ENCODE data around the gene PTX4. TPM values are rescaled to one million over a fixed set of nuclear protein-coding genes. Genes with fewer than 3 reads are reported as not detected.
A peak's percentile ranks its signal among the peaks of the same experiment; 100 is the strongest.

PTX4 gene
- polyA plus RNA-seq, 4 donors = 0.04 to 0.07 TPM; not detected in 2

DNA sequence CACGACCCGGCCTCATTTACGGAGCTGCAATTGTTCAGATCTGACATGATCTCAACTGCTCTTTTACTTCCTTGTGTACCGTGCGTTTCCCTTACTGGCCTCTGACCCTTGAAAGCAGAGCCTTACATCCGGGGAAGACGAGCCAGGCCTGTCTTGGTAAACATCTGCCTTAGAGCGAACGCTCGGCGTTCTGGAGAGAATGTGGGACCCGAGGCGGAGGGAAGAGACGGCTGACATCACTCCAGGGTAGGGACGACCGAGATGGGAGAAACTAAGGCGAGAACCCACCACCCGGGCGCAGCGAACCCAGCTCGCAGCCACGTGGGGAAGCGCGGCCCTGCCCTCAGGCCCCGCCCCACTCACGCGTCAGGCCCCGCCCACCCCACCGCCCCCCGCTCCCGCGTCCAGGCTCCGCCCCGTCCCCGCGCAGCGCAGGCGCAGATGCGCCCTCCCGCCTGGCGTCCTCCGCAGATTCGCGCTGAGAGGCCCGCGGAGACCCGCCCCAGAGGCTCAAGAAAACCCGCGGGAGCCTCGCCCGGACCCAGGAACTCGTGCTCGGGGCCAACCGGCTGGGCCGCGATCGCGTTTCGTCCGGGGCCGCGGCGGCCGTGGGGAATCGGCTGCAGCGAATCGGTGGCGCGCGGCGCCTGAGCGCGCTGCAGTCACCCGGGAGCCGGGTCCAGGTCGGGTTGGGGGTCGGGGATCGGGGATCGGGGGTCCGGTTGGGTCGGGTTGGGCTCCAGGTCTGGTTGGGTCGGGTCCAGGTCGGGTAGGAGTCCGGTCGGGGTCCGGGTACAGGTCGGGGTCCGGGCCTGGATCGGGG is 4.4 kb upstream of the PTX4 start, which contains the start of gene TELO2:
TSS of gene TELO2 (plus strand) at position 438 of the 823 bp plus-strand sequence. CDS start 922 bp downstream, outside the sequence.
- Histone ChIP-seq H3K9me3 (ENCODE audit: control insufficient read depth in 2 of 2, insufficient read depth in 1 of 2, low read depth in 1 of 2, low read length in 1 of 2) (no peaks in the 10 kb centered on the region), H3K27ac (ENCODE audit: low read depth in 1 of 3, low read length in 2 of 3) (peak within 1 kb of the TSS; percentile 61 to 95 (median 84)), H3K4me3 (ENCODE audit: low read depth in 1 of 3, low read length in 3 of 3) (peak within 1 kb of the TSS; percentile 78 to 80 (median 79)), H3K36me3 (ENCODE audit: control insufficient read depth in 3 of 3, insufficient read depth in 2 of 3, low read depth in 1 of 3, low read length in 3 of 3) (peaks cover 0 to 38% (median 3%) of the 10 kb centered on the region in 3 donors), H3K4me1 (ENCODE audit: control insufficient read depth in 3 of 3, insufficient read depth in 2 of 3, low read depth in 1 of 3, low read length in 2 of 3) (peaks cover 0 to 19% (median 0%) of the 10 kb centered on the region in 3 donors), H3K27me3 (ENCODE audit: control insufficient read depth in 3 of 3, insufficient read depth in 3 of 3, low read length in 3 of 3) (no peaks in the 10 kb centered on the region)
- WGBS, 3 donors = 0 to 1% (median 1%) methylated on average over 53 to 89 of the region's 89 CpGs
- DNase-seq (peak; percentile 83 to 93), FAIRE-seq (no peak)

DNA sequence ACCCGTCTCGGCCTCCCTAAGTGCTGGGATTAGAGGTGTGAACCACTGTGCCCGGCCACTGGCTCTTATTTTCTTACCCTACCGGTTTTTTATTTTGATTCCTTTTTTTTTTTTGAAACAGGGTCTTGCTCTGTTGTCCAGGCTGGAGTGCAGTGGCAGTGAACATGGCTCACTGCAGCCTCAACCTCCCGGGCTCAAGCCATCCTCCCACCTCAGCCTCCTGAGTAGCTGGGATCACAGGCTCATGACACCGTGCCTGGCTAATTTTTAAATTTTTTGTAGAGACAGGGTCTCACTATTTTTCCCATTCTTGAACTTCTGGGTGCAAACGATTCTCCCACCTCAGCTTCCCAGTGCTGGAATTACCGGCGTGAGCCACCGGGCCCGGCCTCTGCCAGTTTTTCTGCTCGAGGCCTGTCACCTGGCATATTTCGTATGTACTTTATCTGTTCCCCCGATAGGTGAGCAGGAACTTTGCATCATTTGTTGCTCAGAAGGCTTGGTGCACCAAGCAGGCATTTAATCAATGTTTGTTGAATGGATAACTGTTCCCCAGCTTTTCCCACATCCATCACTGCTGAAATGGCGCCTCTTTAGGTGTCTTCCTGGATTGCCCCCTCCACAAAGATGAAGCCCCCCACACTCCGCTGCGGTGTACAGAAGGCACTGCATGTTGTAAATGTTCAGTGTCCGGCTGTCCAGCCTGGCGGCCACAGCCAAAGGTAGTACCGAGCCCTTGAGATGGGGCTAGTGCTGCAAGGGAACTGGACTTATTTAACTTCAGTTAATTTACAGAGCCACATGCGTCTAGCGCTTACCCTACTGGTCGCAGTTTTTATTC is 3.6 kb upstream of the PTX4 start:
- H3K4me1 ChIP-seq (ENCODE audit: control insufficient read depth in 3 of 3, insufficient read depth in 2 of 3, low read depth in 1 of 3, low read length in 2 of 3) = peaks cover 0 to 19% (median 0%) of the 10 kb centered on the region in 3 donors

DNA sequence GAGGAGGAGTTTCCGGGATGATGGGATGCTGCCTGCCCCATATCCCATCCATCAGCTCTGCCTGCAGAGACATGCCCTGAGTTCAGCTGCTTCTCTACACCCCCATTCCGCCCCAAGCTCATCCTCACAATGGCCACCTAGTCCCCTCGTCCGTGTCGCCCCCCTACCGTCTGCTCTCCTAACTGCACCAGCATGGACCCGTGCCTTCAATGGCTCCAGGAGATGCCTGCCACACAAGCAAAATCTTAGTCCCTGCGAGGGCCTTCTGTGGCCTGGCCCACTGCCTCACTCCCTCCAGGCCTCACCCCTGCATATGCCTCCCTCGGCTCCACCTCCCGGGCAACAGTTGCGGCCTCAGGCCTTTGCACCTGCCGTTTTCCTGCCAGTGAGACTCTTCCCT is 2.6 kb upstream of the PTX4 start:
- WGBS, 3 donors = 80 to 86% (median 81%) methylated on average over 12 of the region's 12 CpGs
- Histone ChIP-seq H3K4me1 (ENCODE audit: control insufficient read depth in 3 of 3, insufficient read depth in 2 of 3, low read depth in 1 of 3, low read length in 2 of 3) (peaks cover 0 to 19% (median 0%) of the 10 kb centered on the region in 3 donors), H3K27ac (ENCODE audit: low read depth in 1 of 3, low read length in 2 of 3) (no peak overlapping the region), H3K4me3 (ENCODE audit: low read depth in 1 of 3, low read length in 3 of 3) (no peak overlapping the region), H3K9me3 (ENCODE audit: control insufficient read depth in 2 of 2, insufficient read depth in 1 of 2, low read depth in 1 of 2, low read length in 1 of 2) (no peaks in the 10 kb centered on the region), H3K27me3 (ENCODE audit: control insufficient read depth in 3 of 3, insufficient read depth in 3 of 3, low read length in 3 of 3) (no peaks in the 10 kb centered on the region), H3K36me3 (ENCODE audit: control insufficient read depth in 3 of 3, insufficient read depth in 2 of 3, low read depth in 1 of 3, low read length in 3 of 3) (peaks cover 0 to 22% (median 0%) of the 10 kb centered on the region in 3 donors)
- no peak for DNase-seq
- no peak for FAIRE-seq

More for the DNA sequence above, 3.6 kb upstream of the PTX4 start:
- Histone ChIP-seq H3K27ac (ENCODE audit: low read depth in 1 of 3, low read length in 2 of 3) (peak overlapping the region; percentile 61 to 95 (median 84)), H3K4me3 (ENCODE audit: low read depth in 1 of 3, low read length in 3 of 3) (peak overlapping the region in 2 of 3 donors; percentile 78 to 79), H3K36me3 (ENCODE audit: control insufficient read depth in 3 of 3, insufficient read depth in 2 of 3, low read depth in 1 of 3, low read length in 3 of 3) (peaks cover 0 to 32% (median 3%) of the 10 kb centered on the region in 3 donors), H3K9me3 (ENCODE audit: control insufficient read depth in 2 of 2, insufficient read depth in 1 of 2, low read depth in 1 of 2, low read length in 1 of 2) (no peaks in the 10 kb centered on the region), H3K27me3 (ENCODE audit: control insufficient read depth in 3 of 3, insufficient read depth in 3 of 3, low read length in 3 of 3) (no peaks in the 10 kb centered on the region)
- FAIRE-seq (no peak), DNase-seq (no peak)
- 81 to 86% (median 81%) methylated on average over 23 of the region's 23 CpGs for WGBS, 3 donors

DNA sequence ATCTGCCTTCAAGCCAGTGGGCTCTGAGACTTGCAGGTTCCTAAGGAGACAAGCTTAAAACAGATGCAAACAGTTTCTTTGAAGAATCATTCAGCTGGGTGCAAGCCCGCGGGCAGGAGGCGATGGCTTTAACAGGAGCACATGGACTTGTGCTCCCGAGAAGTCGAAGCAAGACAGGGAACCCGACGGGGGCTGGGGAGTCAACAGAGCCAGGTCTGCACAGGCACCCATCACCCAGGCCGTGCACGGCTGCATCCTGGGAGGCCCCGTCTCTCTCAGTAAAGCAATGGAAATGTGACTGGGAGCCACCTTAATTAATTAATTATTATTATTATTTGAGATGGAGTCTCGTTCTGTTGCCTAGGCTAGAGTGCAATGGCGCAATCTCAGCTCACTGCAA is 333 bp upstream of the PTX4 start:
- WGBS, 3 donors = 91 to 94% (median 92%) methylated on average over 12 of the region's 12 CpGs
- no peak overlapping the region for H3K27ac ChIP-seq (ENCODE audit: low read depth in 1 of 3, low read length in 2 of 3)
- no peaks in the 10 kb centered on the region for H3K36me3 ChIP-seq (ENCODE audit: control insufficient read depth in 3 of 3, insufficient read depth in 2 of 3, low read depth in 1 of 3, low read length in 3 of 3)
- H3K4me1 ChIP-seq (ENCODE audit: control insufficient read depth in 3 of 3, insufficient read depth in 2 of 3, low read depth in 1 of 3, low read length in 2 of 3) = peaks cover 0 to 10% (median 0%) of the 10 kb centered on the region in 3 donors
- H3K4me3 ChIP-seq (ENCODE audit: low read depth in 1 of 3, low read length in 3 of 3) = no peak overlapping the region
- H3K9me3 ChIP-seq (ENCODE audit: control insufficient read depth in 2 of 2, insufficient read depth in 1 of 2, low read depth in 1 of 2, low read length in 1 of 2) = no peaks in the 10 kb centered on the region
- H3K27me3 ChIP-seq (ENCODE audit: control insufficient read depth in 3 of 3, insufficient read depth in 3 of 3, low read length in 3 of 3) = no peaks in the 10 kb centered on the region
- no peak for FAIRE-seq
- no peak for DNase-seq

DNA sequence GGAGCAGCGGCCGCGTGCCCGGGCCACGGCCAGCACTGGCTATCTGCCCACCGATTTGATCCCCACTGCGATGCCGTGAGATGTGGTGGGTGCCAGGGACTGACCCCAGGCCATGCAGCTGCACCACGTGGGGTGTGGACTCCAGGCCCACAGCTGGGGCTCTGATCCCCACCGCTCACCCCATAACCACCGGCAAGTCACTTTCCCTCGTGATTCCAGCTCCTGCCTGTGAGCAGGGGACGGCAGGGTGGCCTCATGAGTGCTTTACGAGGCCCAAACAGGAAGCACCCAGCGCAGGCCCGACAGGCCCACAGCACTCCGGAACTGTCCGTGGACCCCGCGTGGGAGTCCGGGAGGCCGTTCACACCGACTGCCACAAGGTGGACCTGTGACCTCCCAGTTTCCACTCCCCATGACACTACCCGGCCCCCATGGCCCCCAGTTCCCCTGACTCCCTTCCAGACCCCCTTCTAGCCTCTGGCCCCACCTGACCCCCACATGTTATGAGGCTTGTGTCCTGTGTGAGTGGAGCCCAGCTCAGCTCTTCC is 616 bp downstream of the PTX4 start:
- FAIRE-seq (no peak), DNase-seq (no peak)
- Histone ChIP-seq H3K9me3 (ENCODE audit: control insufficient read depth in 2 of 2, insufficient read depth in 1 of 2, low read depth in 1 of 2, low read length in 1 of 2) (no peaks in the 10 kb centered on the region), H3K27ac (ENCODE audit: low read depth in 1 of 3, low read length in 2 of 3) (no peak overlapping the region), H3K4me1 (ENCODE audit: control insufficient read depth in 3 of 3, insufficient read depth in 2 of 3, low read depth in 1 of 3, low read length in 2 of 3) (peaks cover 0 to 10% (median 0%) of the 10 kb centered on the region in 3 donors), H3K4me3 (ENCODE audit: low read depth in 1 of 3, low read length in 3 of 3) (no peak overlapping the region), H3K27me3 (ENCODE audit: control insufficient read depth in 3 of 3, insufficient read depth in 3 of 3, low read length in 3 of 3) (peaks cover 0 to 2% (median 0%) of the 10 kb centered on the region in 3 donors), H3K36me3 (ENCODE audit: control insufficient read depth in 3 of 3, insufficient read depth in 2 of 3, low read depth in 1 of 3, low read length in 3 of 3) (no peaks in the 10 kb centered on the region)
- WGBS, 3 donors = 89 to 90% (median 90%) methylated on average over 23 to 24 of the region's 24 CpGs

DNA sequence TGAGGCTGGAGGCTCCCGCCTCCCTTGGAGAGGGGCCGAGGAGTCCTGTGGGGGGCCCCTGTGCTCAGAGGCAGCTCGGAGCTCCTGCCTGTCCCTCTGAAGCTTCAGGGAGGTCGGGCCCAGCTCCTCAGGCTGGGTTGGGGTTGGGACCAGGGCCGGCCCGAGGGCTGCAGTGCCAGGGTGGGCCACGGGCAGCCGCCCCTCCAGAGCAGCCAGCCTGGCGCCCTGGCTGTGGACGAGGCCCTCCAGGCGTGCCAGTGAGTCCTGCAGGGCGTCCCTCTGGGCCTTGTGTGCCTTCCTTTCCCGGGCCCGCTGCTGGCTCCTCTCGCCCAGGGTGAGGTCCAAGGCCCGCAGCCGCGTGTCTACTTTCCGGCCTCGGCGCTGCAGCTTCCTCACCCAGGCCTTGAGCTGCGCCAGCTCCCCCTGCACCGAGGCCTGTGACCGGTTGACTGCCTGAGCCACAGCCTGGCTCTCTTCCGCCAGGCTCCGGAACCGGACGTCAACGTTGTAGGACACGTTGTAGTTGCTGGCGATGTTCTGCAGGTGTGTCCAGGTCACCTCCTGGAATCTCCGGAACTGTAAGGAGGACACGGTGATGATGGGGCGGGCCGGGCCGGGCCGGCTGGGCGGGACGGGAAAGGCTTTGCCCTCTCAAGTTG is 1.2 kb downstream of the PTX4 start:
- DNase-seq (no peak), FAIRE-seq (no peak)
- H3K27me3 ChIP-seq (ENCODE audit: control insufficient read depth in 3 of 3, insufficient read depth in 3 of 3, low read length in 3 of 3) = peaks cover 0 to 2% (median 0%) of the 10 kb centered on the region in 3 donors
- peaks cover 0 to 5% (median 0%) of the 10 kb centered on the region in 3 donors for H3K4me1 ChIP-seq (ENCODE audit: control insufficient read depth in 3 of 3, insufficient read depth in 2 of 3, low read depth in 1 of 3, low read length in 2 of 3)
- no peaks in the 10 kb centered on the region for H3K36me3 ChIP-seq (ENCODE audit: control insufficient read depth in 3 of 3, insufficient read depth in 2 of 3, low read depth in 1 of 3, low read length in 3 of 3)
- H3K9me3 ChIP-seq (ENCODE audit: control insufficient read depth in 2 of 2, insufficient read depth in 1 of 2, low read depth in 1 of 2, low read length in 1 of 2) = no peaks in the 10 kb centered on the region
- no peak overlapping the region for H3K4me3 ChIP-seq (ENCODE audit: low read depth in 1 of 3, low read length in 3 of 3)
- H3K27ac ChIP-seq (ENCODE audit: low read depth in 1 of 3, low read length in 2 of 3) = no peak overlapping the region
- 87 to 91% (median 91%) methylated on average over 31 to 39 of the region's 39 CpGs for WGBS, 3 donors

DNA sequence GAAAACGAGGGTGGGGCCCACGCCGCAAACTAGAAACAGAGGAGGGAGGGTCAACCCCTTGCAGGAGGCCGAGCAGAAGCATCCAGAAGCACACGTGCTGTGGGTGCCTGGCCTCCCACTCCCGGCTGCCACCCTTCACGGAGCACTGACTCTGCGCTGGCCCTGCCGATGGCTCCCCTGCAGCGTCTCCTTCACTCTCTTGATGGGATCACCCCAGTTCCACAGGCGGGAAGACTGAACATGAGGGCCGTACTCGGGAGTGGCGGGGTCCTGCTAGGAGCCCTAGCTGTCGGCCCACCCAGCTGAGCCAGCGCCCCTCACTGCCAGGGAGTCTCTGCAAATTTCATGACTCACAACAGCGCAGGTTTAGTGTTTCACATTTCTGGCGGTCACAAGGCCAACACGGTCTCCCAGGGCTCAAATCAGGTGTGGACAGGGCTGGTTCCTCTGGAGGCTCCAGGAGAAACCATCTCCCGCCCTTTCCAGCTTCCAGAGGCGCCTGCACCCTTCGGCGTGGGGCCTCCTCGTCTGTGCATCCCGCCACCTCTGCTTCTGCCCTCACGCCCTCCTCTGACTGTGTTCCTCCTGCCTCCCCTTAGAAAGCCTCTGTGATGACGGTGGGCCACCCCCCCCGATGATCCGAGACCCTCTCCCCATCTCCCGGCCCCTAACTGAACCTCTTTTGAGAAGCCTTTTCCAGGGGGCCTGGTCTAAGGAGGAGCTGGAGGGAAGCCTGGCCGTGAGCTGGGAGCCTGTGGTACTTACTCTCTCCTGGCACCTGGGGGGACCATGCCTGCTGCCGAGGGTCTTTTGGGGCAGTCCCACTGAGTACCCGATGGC is 2.0 kb downstream of the PTX4 start:
- WGBS, 3 donors = 77 to 83% (median 83%) methylated on average over 28 to 33 of the region's 33 CpGs
- FAIRE-seq = no peak
- H3K4me3 ChIP-seq (ENCODE audit: low read depth in 1 of 3, low read length in 3 of 3) = no peak overlapping the region

More for the DNA sequence above, 2.0 kb downstream of the PTX4 start:
- no peaks in the 10 kb centered on the region for H3K36me3 ChIP-seq (ENCODE audit: control insufficient read depth in 3 of 3, insufficient read depth in 2 of 3, low read depth in 1 of 3, low read length in 3 of 3)
- no peaks in the 10 kb centered on the region for H3K4me1 ChIP-seq (ENCODE audit: control insufficient read depth in 3 of 3, insufficient read depth in 2 of 3, low read depth in 1 of 3, low read length in 2 of 3)
- H3K27ac ChIP-seq (ENCODE audit: low read depth in 1 of 3, low read length in 2 of 3) = no peak overlapping the region
- H3K27me3 ChIP-seq (ENCODE audit: control insufficient read depth in 3 of 3, insufficient read depth in 3 of 3, low read length in 3 of 3) = peaks cover 0 to 5% (median 0%) of the 10 kb centered on the region in 3 donors
- no peak for DNase-seq
- no peaks in the 10 kb centered on the region for H3K9me3 ChIP-seq (ENCODE audit: control insufficient read depth in 2 of 2, insufficient read depth in 1 of 2, low read depth in 1 of 2, low read length in 1 of 2)

Measured in small intestine (tissue), 7 donors.